ENCODE data around the gene SKIC2.

The SKIC2 gene

GRCh38 chr6:31945507-31946369 lies 13.2 kb upstream of the SKIC2 start, which contains the start of gene CFB:
TSS of gene CFB (plus strand) at chr6:31946095. CDS start at chr6:31946222, 127 bp downstream.
- DNase-seq (ENCODE audit: low spot score), result peak; percentile 97

DNA sequence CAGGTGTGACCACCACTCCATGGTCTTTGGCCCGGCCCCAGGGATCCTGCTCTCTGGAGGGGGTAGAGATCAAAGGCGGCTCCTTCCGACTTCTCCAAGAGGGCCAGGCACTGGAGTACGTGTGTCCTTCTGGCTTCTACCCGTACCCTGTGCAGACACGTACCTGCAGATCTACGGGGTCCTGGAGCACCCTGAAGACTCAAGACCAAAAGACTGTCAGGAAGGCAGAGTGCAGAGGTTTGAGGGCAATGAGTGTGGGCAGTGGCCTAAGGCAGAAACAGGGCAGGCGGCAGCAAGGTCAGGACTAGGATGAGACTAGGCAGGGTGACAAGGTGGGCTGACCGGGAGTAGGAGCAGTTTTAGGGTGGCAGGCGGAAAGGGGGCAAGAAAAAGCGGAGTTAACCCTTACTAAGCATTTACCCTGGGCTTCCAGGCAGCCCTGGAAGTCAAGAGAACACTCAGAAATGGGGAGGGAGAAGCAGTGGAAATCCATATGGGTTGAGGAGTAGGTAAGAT lies 12.5 kb upstream of the SKIC2 start:
- no peak for DNase-seq (ENCODE audit: low spot score)

GRCh38 chr6:31947070-31947675 lies 11.8 kb upstream of the SKIC2 start:
- DNase-seq (ENCODE audit: low spot score), result no peak

- no peak for DNase-seq (ENCODE audit: low spot score)
Observed at GRCh38 chr6:31947864-31948263, 11.1 kb upstream of the SKIC2 start.

- DNase-seq (ENCODE audit: low spot score), result no peak
Observed at GRCh38 chr6:31948306-31948705, 10.7 kb upstream of the SKIC2 start.

- no peak for DNase-seq (ENCODE audit: low spot score)
Observed at GRCh38 chr6:31948753-31949413, 10.1 kb upstream of the SKIC2 start.

- no peak for DNase-seq (ENCODE audit: low spot score)
Observed at GRCh38 chr6:31949926-31950548, 8.9 kb upstream of the SKIC2 start.

- peak; percentile 86 for DNase-seq (ENCODE audit: low spot score)
Observed at GRCh38 chr6:31952140-31952805, 6.7 kb upstream of the SKIC2 start.

GRCh38 chr6:31952890-31953289 lies 6.1 kb upstream of the SKIC2 start:
- no peak for DNase-seq (ENCODE audit: low spot score)

DNA sequence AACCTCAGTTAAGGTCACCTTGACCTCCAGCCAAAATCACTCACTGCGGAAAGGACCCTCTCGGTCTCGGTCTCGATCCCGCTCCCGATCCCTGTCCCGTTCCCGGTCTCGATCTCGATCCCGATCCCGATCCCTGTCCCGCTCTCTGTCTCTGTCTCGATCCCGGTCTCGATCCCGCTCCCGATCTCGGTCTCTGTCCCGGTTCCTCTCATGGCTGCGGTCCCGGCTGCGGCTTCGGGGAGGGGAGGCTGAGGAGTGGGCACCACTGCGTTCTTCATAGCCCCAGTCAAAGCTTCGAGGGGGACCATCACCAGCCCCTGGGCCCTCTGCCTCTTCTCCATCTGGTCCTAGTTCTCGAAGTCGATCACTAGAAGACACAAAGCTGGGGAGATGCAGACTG lies 4.5 kb upstream of the SKIC2 start:
- DNase-seq (ENCODE audit: low spot score), result no peak

- DNase-seq (ENCODE audit: low spot score), result no peak
Observed at GRCh38 chr6:31956796-31957195, 2.2 kb upstream of the SKIC2 start.

DNA sequence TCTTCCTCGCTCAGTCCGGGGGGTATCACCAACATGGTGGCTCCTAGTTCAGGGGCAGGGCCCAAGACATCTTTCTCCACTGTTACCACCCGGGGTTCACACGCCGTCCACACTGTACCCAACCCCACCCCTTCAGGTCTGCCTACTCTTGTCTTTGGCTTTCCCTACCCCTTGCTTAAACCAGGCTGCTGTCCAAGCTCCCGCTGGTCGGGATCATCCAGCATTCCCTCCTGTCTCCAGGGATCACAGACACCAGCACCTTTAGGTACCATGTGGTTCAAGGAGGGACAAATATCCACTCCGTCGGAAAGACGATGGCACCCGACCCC lies 599 bp upstream of the SKIC2 start:
- DNase-seq (ENCODE audit: low spot score), result peak; percentile 41

- no peak for DNase-seq (ENCODE audit: low spot score)
Observed at GRCh38 chr6:31961616-31962015, 2.6 kb downstream of the SKIC2 start.

DNA sequence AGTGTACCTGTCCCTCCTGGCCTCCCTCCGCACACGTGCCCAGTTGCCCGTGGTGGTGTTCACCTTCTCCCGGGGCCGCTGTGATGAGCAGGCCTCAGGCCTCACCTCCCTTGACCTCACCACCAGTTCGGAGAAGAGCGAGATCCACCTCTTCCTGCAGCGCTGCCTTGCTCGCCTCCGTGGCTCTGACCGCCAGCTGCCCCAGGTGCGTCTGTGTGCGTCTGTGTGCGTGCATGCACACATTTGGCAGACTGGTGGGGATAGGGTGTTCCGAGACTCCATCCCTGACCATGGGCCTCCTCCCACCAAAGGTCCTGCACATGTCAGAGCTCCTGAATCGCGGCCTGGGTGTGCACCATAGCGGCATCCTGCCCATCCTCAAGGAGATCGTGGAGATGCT lies 4.9 kb downstream of the SKIC2 start:
- DNase-seq (ENCODE audit: low spot score), result no peak

- DNase-seq (ENCODE audit: low spot score), result no peak
Observed at GRCh38 chr6:31965700-31966099, 6.7 kb downstream of the SKIC2 start.

- no peak for DNase-seq (ENCODE audit: low spot score)
Observed at GRCh38 chr6:31966506-31966905, 7.5 kb downstream of the SKIC2 start.

GRCh38 chr6:31966997-31967925 lies 8.3 kb downstream of the SKIC2 start:
- DNase-seq (ENCODE audit: low spot score), result no peak

- no peak for DNase-seq (ENCODE audit: low spot score)
Observed at GRCh38 chr6:31967926-31968320, 8.9 kb downstream of the SKIC2 start.

- DNase-seq (ENCODE audit: low spot score), result no peak
Observed at GRCh38 chr6:31968326-31968725, 9.4 kb downstream of the SKIC2 start.

GRCh38 chr6:31968791-31969711 lies 10.1 kb downstream of the SKIC2 start:
- no peak for DNase-seq (ENCODE audit: low spot score)
